ENCODE data around the gene EXD2.

- TF ChIP-seq CTCF (IDR thresholded peaks at IDR 0.05) (no peak), POLR2A (IDR thresholded peaks at IDR 0.05) (no peak)
Observed at GRCh38 chr14:69291396-69291795, 100.1 kb downstream of the EXD2 start.

Measured in lower leg skin (tissue), 3 donors.